ENCODE measurements around the gene LEO1.

Gene LEO1

GRCh38 chr15:51908316-51908715 is 63.3 kb downstream of the LEO1 start:
- Histone ChIP-seq H2AFZ (ENCODE audit: low read length) (no peak overlapping the region), H4K20me1 (ENCODE audit: insufficient read depth, low read length, poor library complexity, severe bottlenecking) (no peaks in the 10 kb centered on the region), H3K36me3 (ENCODE audit: insufficient read depth, low read length) (peaks cover 42% of the 10 kb centered on the region), H3K4me3 (ENCODE audit: low read length, poor library complexity, severe bottlenecking) (no peak overlapping the region), H3K9me3 (ENCODE audit: insufficient read depth, low read depth, low read length) (no peaks in the 10 kb centered on the region), H3K9me2 (replicated peaks; ENCODE audit: low read depth, low read length) (no peaks in the 10 kb centered on the region), H3F3A (ENCODE audit: low read depth) (no peaks in the 10 kb centered on the region), H3K79me2 (ENCODE audit: insufficient read depth, low read length) (no peaks in the 10 kb centered on the region), H3K4me2 (ENCODE audit: low read depth, low read length, poor library complexity, severe bottlenecking) (no peak overlapping the region), H3K9ac (ENCODE audit: low read depth, low read length, poor library complexity, severe bottlenecking) (no peak overlapping the region), H3K4me1 (ENCODE audit: insufficient read depth, low read length, poor library complexity, severe bottlenecking) (no peaks in the 10 kb centered on the region), H3K27me3 (ENCODE audit: insufficient read depth, low read length, poor library complexity, severe bottlenecking) (no peaks in the 10 kb centered on the region)
- no peak for TF ChIP-seq EZH2phosphoT487 (IDR thresholded peaks at IDR 0.05; ENCODE audit: borderline replicate concordance)
- no peak for TF ChIP-seq CTCF (conservative IDR thresholded peaks at IDR 0.05; ENCODE audit: low read length)

GRCh38 chr15:51907136-51907862 is 64.3 kb downstream of the LEO1 start:
- TF ChIP-seq EZH2phosphoT487 (IDR thresholded peaks at IDR 0.05; ENCODE audit: borderline replicate concordance) (no peak), CTCF (conservative IDR thresholded peaks at IDR 0.05; ENCODE audit: low read length) (no peak; the same call in 1 of the 2 replicates)

GRCh38 chr15:51904931-51905330 is 66.6 kb downstream of the LEO1 start:
- no peaks in the 10 kb centered on the region for H3F3A ChIP-seq (ENCODE audit: low read depth)
- no peak overlapping the region for H3K4me3 ChIP-seq (ENCODE audit: low read length, poor library complexity, severe bottlenecking)
- H3K36me3 ChIP-seq (ENCODE audit: insufficient read depth, low read length) = peaks cover 57% of the 10 kb centered on the region
- no peak overlapping the region for H2AFZ ChIP-seq (ENCODE audit: low read length)
- H4K20me1 ChIP-seq (ENCODE audit: insufficient read depth, low read length, poor library complexity, severe bottlenecking) = no peaks in the 10 kb centered on the region
- H3K9ac ChIP-seq (ENCODE audit: low read depth, low read length, poor library complexity, severe bottlenecking) = no peak overlapping the region
- no peaks in the 10 kb centered on the region for H3K27me3 ChIP-seq (ENCODE audit: insufficient read depth, low read length, poor library complexity, severe bottlenecking)
- no peaks in the 10 kb centered on the region for H3K4me1 ChIP-seq (ENCODE audit: insufficient read depth, low read length, poor library complexity, severe bottlenecking)
- TF ChIP-seq EZH2phosphoT487 (IDR thresholded peaks at IDR 0.05; ENCODE audit: borderline replicate concordance) (no peak), CTCF (conservative IDR thresholded peaks at IDR 0.05; ENCODE audit: low read length) (no peak)
- H3K79me2 ChIP-seq (ENCODE audit: insufficient read depth, low read length) = no peaks in the 10 kb centered on the region
- H3K9me3 ChIP-seq (ENCODE audit: insufficient read depth, low read depth, low read length) = no peaks in the 10 kb centered on the region
- no peak overlapping the region for H3K4me2 ChIP-seq (ENCODE audit: low read depth, low read length, poor library complexity, severe bottlenecking)
- no peaks in the 10 kb centered on the region for H3K9me2 ChIP-seq (replicated peaks; ENCODE audit: low read depth, low read length)

More at GRCh38 chr15:51907136-51907862, 64.3 kb downstream of the LEO1 start:
- peaks cover 41% of the 10 kb centered on the region for H3K36me3 ChIP-seq (ENCODE audit: insufficient read depth, low read length)
- no peaks in the 10 kb centered on the region for H3K4me1 ChIP-seq (ENCODE audit: insufficient read depth, low read length, poor library complexity, severe bottlenecking)
- H3K4me3 ChIP-seq (ENCODE audit: low read length, poor library complexity, severe bottlenecking) = no peak overlapping the region
- no peaks in the 10 kb centered on the region for H3K9me3 ChIP-seq (ENCODE audit: insufficient read depth, low read depth, low read length)
- H3K9me2 ChIP-seq (replicated peaks; ENCODE audit: low read depth, low read length) = no peaks in the 10 kb centered on the region
- H3K79me2 ChIP-seq (ENCODE audit: insufficient read depth, low read length) = no peaks in the 10 kb centered on the region
- H3K27me3 ChIP-seq (ENCODE audit: insufficient read depth, low read length, poor library complexity, severe bottlenecking) = no peaks in the 10 kb centered on the region
- no peak overlapping the region for H3K9ac ChIP-seq (ENCODE audit: low read depth, low read length, poor library complexity, severe bottlenecking)
- no peaks in the 10 kb centered on the region for H3F3A ChIP-seq (ENCODE audit: low read depth)
- H3K4me2 ChIP-seq (ENCODE audit: low read depth, low read length, poor library complexity, severe bottlenecking) = no peak overlapping the region
- H4K20me1 ChIP-seq (ENCODE audit: insufficient read depth, low read length, poor library complexity, severe bottlenecking) = no peaks in the 10 kb centered on the region
- H2AFZ ChIP-seq (ENCODE audit: low read length) = no peak overlapping the region

Data from Loucy (cell line).